ENCODE results near the gene MEX3A. TPM values are rescaled to one million over a fixed set of nuclear protein-coding genes. Genes with fewer than 3 reads are reported as not detected.

The MEX3A gene, protein sequence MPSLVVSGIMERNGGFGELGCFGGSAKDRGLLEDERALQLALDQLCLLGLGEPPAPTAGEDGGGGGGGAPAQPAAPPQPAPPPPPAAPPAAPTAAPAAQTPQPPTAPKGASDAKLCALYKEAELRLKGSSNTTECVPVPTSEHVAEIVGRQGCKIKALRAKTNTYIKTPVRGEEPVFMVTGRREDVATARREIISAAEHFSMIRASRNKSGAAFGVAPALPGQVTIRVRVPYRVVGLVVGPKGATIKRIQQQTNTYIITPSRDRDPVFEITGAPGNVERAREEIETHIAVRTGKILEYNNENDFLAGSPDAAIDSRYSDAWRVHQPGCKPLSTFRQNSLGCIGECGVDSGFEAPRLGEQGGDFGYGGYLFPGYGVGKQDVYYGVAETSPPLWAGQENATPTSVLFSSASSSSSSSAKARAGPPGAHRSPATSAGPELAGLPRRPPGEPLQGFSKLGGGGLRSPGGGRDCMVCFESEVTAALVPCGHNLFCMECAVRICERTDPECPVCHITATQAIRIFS
- 2.1 to 3.1 TPM (median 2.3 TPM) in 5 replicates for total RNA-seq (2022; extraction: Qiagen RNA extraction; ENCODE audit: low read depth)

GRCh38 chr1:156082309-156083091 is at the start of gene MEX3A:
Gene MEX3A, minus strand, starts transcription at chr1:156082465. Its CDS starts 467 bp downstream, at chr1:156081998.

GRCh38 chr1:156114101-156114918 is 32.0 kb upstream of the MEX3A start, which contains the start of gene LMNA:
Gene LMNA, plus strand, starts transcription at chr1:156114711. Its CDS starts 208 bp downstream, at chr1:156114919.

DNA sequence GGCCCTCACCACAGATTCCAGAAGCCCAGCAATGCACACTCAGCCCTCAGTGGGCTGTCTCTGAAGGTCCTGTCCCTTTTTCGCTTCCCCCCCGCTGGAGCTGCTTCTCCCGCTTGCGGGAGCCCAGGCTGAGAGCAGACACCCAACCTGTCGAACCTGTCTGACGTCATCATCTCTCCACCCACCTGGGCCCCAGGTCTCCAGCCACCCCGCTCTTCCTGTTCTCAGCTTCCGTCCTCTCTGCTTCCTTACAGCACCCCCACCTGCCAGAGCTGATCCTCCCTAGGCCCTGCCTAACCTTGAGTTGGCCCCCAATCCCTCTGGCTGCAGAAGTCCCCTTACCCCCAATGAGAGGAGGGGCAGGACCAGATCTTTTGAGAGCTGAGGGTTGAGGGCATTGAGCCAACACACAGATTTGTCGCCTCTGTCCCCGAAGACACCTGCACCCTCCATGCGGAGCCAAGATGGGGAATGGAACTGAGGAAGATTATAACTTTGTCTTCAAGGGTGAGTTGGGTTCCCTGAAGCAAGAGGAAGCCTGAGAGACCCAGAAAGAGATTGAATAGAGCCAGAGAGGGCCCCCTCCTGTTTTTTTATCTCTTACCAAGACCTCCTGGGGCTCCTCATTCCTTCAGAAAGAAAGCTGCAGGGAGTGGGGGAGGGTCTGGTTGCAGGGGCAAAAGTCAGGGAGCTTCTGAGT is 21.2 kb downstream of the MEX3A start, which contains the start of gene RAB25:
Gene RAB25 (plus strand): TSS at position 224 of the 700 bp plus-strand sequence. CDS start 241 bp downstream, at position 465.

DNA sequence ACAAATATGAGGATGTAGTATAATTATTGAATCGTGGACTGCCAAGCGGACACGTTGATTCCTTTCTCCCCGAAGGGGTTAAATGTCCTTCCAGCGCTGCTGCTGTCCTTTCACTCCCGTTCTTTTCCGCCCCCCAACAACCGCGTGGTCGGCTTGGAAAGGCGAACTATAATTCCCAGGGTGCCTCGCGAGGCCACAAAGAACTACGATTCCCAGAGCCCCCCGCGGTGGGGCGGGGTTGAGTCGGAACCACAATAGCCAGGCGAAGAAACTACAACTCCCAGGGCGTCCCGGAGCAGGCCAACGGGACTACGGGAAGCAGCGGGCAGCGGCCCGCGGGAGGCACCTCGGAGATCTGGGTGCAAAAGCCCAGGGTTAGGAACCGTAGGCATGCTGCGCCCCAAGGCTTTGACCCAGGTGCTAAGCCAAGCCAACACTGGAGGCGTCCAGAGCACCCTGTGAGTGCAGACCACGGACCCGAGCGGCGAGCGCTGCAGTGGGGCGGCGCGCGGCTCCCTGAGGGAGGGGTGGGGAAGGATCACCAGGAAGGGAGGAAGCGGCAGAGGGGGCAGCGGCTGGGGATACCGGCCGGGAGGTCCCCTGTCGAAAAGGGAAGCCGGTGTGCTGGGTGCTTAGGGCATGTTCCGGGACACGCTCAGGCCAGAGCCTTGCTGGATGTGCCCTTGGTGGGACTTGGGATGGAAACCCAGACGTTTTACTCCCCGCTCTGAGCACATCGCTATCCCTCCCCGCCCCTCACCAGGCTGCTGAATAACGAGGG is 27.6 kb downstream of the MEX3A start, which contains the start of gene LAMTOR2:
Gene LAMTOR2 (plus strand): TSS at position 283 of the 781 bp plus-strand sequence. CDS start 108 bp downstream, at position 391.

DNA sequence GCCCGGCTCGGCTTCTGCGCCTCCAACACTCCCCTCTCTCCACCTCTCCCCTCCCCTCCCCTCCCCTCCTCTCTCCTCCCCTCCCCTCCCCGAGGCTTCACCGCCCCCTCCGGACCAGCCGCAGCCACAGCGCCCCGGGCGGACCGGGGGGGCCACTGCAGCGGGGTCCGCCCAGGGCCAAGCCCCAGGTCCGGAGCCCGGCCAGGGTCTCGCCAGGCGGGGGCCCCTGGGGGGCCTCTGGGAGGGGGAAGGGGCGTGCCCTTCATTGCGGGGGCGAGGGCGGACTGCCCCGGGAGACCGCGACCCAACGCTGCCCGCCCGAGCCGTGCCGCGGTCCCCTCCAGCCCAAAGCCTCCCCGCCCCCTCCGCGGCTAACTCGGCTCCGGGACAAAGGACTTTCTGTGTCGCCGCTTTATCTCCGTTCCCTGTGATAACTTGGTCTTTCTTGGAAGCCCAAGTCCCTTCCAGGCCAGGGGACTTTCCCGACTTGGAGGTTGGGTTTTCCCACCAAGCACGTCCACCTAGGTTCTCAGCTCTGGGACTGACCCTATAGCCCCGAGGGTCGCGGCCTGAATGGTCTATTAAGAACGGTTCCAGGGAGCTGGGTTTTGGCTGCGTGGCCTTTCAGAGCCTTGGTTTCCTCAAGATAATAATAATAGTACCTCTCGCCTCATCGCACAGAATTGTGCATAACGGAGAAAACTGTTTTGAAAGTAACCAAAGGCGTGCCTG is 28.3 kb downstream of the MEX3A start, which contains the start of gene UBQLN4:
Gene UBQLN4 (minus strand): TSS at position 31 of the 732 bp plus-strand sequence. CDS start 97 bp downstream, outside the sequence.

Other genes with a start within 250 kb of the MEX3A start
- 14.4 to 16.0 TPM (median 14.7 TPM) in 5 replicates for gene GON4L, start 225.3 kb downstream of the MEX3A start, total RNA-seq (2022; extraction: Qiagen RNA extraction; ENCODE audit: low read depth)
- gene SYT11, start 222.9 kb downstream of the MEX3A start, total RNA-seq (2022; extraction: Qiagen RNA extraction; ENCODE audit: low read depth): 0.96 to 1.4 TPM (median 1.3 TPM) in 5 replicates
- gene RIT1, start 171.1 kb downstream of the MEX3A start, total RNA-seq (2022; extraction: Qiagen RNA extraction; ENCODE audit: low read depth): 24.9 to 29.1 TPM (median 26.3 TPM) in 5 replicates
- 24.5 to 30.9 TPM (median 27.3 TPM) in 5 replicates for gene KHDC4, start 148.1 kb downstream of the MEX3A start, total RNA-seq (2022; extraction: Qiagen RNA extraction; ENCODE audit: low read depth)
- not detected in 5 replicates for gene RXFP4, start 140.8 kb downstream of the MEX3A start, total RNA-seq (2022; extraction: Qiagen RNA extraction; ENCODE audit: low read depth)
- 35.4 to 46.0 TPM (median 38.5 TPM) in 5 replicates for gene ARHGEF2, start 103.9 kb downstream of the MEX3A start, total RNA-seq (2022; extraction: Qiagen RNA extraction; ENCODE audit: low read depth)
- gene SSR2, start 61.5 kb downstream of the MEX3A start, total RNA-seq (2022; extraction: Qiagen RNA extraction; ENCODE audit: low read depth): 261 to 286 TPM (median 280 TPM) in 5 replicates
- 36.3 to 46.5 TPM (median 45.1 TPM) in 5 replicates for gene UBQLN4, start 28.7 kb downstream of the MEX3A start, total RNA-seq (2022; extraction: Qiagen RNA extraction; ENCODE audit: low read depth)
- 152 to 166 TPM (median 161 TPM) in 5 replicates for gene LAMTOR2, start 27.7 kb downstream of the MEX3A start, total RNA-seq (2022; extraction: Qiagen RNA extraction; ENCODE audit: low read depth)
- 0.31 to 0.36 TPM in 2 of 5 replicates, not detected in the others for gene RAB25, start 21.3 kb downstream of the MEX3A start, total RNA-seq (2022; extraction: Qiagen RNA extraction; ENCODE audit: low read depth)
- gene LMNA, start 32.2 kb upstream of the MEX3A start, total RNA-seq (2022; extraction: Qiagen RNA extraction; ENCODE audit: low read depth): 631 to 722 TPM (median 685 TPM) in 5 replicates
- 0.34 to 0.65 TPM (median 0.41 TPM) in 5 replicates for gene SEMA4A, start 71.1 kb upstream of the MEX3A start, total RNA-seq (2022; extraction: Qiagen RNA extraction; ENCODE audit: low read depth)
- gene SLC25A44, start 111.6 kb upstream of the MEX3A start, total RNA-seq (2022; extraction: Qiagen RNA extraction; ENCODE audit: low read depth): 25.6 to 29.8 TPM (median 29.2 TPM) in 5 replicates
- 55.5 to 61.3 TPM (median 60.0 TPM) in 5 replicates for gene PMF1, start 130.5 kb upstream of the MEX3A start, total RNA-seq (2022; extraction: Qiagen RNA extraction; ENCODE audit: low read depth)
- gene BGLAP, start 159.7 kb upstream of the MEX3A start, total RNA-seq (2022; extraction: Qiagen RNA extraction; ENCODE audit: low read depth): 0.27 to 1.2 TPM (median 0.44 TPM) in 4 of 5 replicates, not detected in the other
- 2.9 to 5.1 TPM (median 3.0 TPM) in 5 replicates for gene PAQR6, start 165.6 kb upstream of the MEX3A start, total RNA-seq (2022; extraction: Qiagen RNA extraction; ENCODE audit: low read depth)
- gene SMG5, start 200.4 kb upstream of the MEX3A start, total RNA-seq (2022; extraction: Qiagen RNA extraction; ENCODE audit: low read depth): 42.8 to 50.5 TPM (median 49.3 TPM) in 5 replicates
- 5.5 to 10.5 TPM (median 8.5 TPM) in 5 replicates for gene TMEM79, start 201.9 kb upstream of the MEX3A start, total RNA-seq (2022; extraction: Qiagen RNA extraction; ENCODE audit: low read depth)
- 33.8 to 48.8 TPM (median 47.3 TPM) in 5 replicates for gene GLMP, start 213.2 kb upstream of the MEX3A start, total RNA-seq (2022; extraction: Qiagen RNA extraction; ENCODE audit: low read depth)
- gene VHLL, start 216.8 kb upstream of the MEX3A start, total RNA-seq (2022; extraction: Qiagen RNA extraction; ENCODE audit: low read depth): not detected in 5 replicates